ENCODE measurements around the gene PROB1. TPM values are rescaled to one million over a fixed set of nuclear protein-coding genes. Genes with fewer than 3 reads are reported as not detected.

The PROB1 gene
- polyA plus RNA-seq, 1 experiment = 0.40 TPM

DNA sequence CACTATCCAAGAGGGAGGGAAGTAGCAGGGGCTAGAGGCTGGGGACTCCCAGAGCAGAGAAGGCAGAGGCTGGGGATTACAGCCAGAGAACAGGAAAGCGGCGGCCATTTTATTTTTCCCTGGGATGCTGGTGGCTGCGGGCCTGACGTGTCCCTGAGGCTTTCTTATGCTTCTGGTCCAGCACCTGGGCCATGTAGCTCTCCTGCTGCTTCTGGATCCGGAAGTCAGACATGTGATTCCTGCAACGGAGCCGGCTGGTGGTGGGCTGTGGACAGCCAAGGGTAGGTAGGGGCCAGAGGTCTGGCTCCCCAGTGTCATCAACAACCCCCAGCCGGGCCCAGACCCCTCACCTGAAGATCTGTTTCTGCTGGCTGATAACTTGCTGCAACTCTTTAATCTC is 1.8 kb upstream of the PROB1 start:
- POLR2A ChIA-PET = no interaction called here
- Histone ChIP-seq H3K27me3 (ENCODE audit: control insufficient read depth, insufficient read depth, low read length) (peaks cover 4% of the 10 kb centered on the region), H3K4me3 (ENCODE audit: low read depth, low read length) (no peak overlapping the region), H3K36me3 (ENCODE audit: control insufficient read depth, insufficient read depth, low read length) (no peaks in the 10 kb centered on the region)
- TF ChIP-seq, protein P1, sequence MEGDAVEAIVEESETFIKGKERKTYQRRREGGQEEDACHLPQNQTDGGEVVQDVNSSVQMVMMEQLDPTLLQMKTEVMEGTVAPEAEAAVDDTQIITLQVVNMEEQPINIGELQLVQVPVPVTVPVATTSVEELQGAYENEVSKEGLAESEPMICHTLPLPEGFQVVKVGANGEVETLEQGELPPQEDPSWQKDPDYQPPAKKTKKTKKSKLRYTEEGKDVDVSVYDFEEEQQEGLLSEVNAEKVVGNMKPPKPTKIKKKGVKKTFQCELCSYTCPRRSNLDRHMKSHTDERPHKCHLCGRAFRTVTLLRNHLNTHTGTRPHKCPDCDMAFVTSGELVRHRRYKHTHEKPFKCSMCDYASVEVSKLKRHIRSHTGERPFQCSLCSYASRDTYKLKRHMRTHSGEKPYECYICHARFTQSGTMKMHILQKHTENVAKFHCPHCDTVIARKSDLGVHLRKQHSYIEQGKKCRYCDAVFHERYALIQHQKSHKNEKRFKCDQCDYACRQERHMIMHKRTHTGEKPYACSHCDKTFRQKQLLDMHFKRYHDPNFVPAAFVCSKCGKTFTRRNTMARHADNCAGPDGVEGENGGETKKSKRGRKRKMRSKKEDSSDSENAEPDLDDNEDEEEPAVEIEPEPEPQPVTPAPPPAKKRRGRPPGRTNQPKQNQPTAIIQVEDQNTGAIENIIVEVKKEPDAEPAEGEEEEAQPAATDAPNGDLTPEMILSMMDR (IDR thresholded peaks at IDR 0.05; ENCODE audit: insufficient read depth, low read depth, low read length) = no peak
- CTCF ChIA-PET = no interaction called here
- DNase-seq (ENCODE audit: low read depth) = no peak

GRCh38 chr5:139395844-139396640 is 1.1 kb upstream of the PROB1 start:
- ChIA-PET POLR2A (no interaction called here), CTCF (interaction anchor here (0.9 kb wide), 1 partner anchor 118 kb away, joined by 4 read pairs; no protein-coding TSS in a partner anchor)
- TF ChIP-seq, protein P1 (IDR thresholded peaks at IDR 0.05; ENCODE audit: insufficient read depth, low read depth, low read length) = peak; percentile 9; the same call in 1 of the 2 replicates
- Histone ChIP-seq H3K27me3 (ENCODE audit: control insufficient read depth, insufficient read depth, low read length) (peaks cover 4% of the 10 kb centered on the region), H3K36me3 (ENCODE audit: control insufficient read depth, insufficient read depth, low read length) (no peaks in the 10 kb centered on the region), H3K4me3 (ENCODE audit: low read depth, low read length) (no peak overlapping the region)
- DNase-seq (ENCODE audit: low read depth) = no peak

DNA sequence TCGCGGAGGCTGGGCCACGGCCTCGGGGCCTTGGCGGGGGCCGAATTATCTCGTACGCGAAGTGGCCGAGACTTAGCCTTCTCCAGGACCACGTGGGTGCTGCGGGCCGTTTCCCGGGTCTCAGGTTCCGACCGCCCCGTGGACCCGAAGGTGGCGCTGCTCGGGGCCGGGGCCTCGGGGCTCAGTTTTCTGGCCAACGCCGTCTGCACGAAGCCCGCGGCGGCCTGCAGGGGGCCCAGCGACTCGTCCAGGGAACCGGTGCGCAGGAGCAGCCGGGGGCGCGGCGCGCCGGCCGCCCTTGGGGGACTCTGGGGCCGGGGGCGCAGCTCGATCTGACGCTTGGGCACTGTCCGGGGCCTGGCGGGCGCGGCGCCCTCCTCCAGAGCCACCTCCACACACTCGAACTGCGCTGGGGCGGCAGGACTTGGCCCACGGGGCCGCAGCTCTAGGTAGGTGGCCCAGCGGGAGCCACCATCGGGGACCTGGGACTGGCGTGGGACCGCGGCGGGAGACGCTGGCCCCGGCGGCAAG is 716 bp downstream of the PROB1 start:
- peaks cover 4% of the 10 kb centered on the region for H3K27me3 ChIP-seq (ENCODE audit: control insufficient read depth, insufficient read depth, low read length)
- DNase-seq (ENCODE audit: low read depth) = no peak
- ChIA-PET POLR2A (no interaction called here), CTCF (interaction anchor here (1.0 kb wide), 1 partner anchor 10 kb away, joined by 3 read pairs; the partner anchor contains the start of gene SPATA24)
- TF ChIP-seq, protein P1 (IDR thresholded peaks at IDR 0.05; ENCODE audit: insufficient read depth, low read depth, low read length) = peak; percentile 55
- H3K4me3 ChIP-seq (ENCODE audit: low read depth, low read length) = peak overlapping the region; percentile 43
- no peaks in the 10 kb centered on the region for H3K36me3 ChIP-seq (ENCODE audit: control insufficient read depth, insufficient read depth, low read length)

GRCh38 chr5:139393497-139394122 is 1.3 kb downstream of the PROB1 start:
- TF ChIP-seq, protein P1 (IDR thresholded peaks at IDR 0.05; ENCODE audit: insufficient read depth, low read depth, low read length) = no peak
- CTCF ChIA-PET = no interaction called here
- no peak for DNase-seq (ENCODE audit: low read depth)
- POLR2A ChIA-PET = no interaction called here
- peak overlapping the region; percentile 43 for H3K4me3 ChIP-seq (ENCODE audit: low read depth, low read length)
- no peaks in the 10 kb centered on the region for H3K36me3 ChIP-seq (ENCODE audit: control insufficient read depth, insufficient read depth, low read length)
- peaks cover 4% of the 10 kb centered on the region for H3K27me3 ChIP-seq (ENCODE audit: control insufficient read depth, insufficient read depth, low read length)
